Ureter (tissue), 1 donor: ENCODE results near the gene TUT4. TPM values are rescaled to one million over a fixed set of nuclear protein-coding genes. Genes with fewer than 3 reads are reported as not detected.

Experiments used
- DNase-seq: peaks from one replicate; pipeline ENCODE4 v3.0.0-alpha.2; 2020; ENCODE audit warnings: low spot score
- total RNA-seq: library from RNA; stranded (reverse); gene quantifications from one replicate; pipeline ENCODE4 v1.2.4, GENCODE V29; 2023
- donor health status: DM: yes; HTN: yes; CAD: no.

TUT4 gene
- total RNA-seq, 1 donor from 2014 or later, result 69.3 TPM

DNA sequence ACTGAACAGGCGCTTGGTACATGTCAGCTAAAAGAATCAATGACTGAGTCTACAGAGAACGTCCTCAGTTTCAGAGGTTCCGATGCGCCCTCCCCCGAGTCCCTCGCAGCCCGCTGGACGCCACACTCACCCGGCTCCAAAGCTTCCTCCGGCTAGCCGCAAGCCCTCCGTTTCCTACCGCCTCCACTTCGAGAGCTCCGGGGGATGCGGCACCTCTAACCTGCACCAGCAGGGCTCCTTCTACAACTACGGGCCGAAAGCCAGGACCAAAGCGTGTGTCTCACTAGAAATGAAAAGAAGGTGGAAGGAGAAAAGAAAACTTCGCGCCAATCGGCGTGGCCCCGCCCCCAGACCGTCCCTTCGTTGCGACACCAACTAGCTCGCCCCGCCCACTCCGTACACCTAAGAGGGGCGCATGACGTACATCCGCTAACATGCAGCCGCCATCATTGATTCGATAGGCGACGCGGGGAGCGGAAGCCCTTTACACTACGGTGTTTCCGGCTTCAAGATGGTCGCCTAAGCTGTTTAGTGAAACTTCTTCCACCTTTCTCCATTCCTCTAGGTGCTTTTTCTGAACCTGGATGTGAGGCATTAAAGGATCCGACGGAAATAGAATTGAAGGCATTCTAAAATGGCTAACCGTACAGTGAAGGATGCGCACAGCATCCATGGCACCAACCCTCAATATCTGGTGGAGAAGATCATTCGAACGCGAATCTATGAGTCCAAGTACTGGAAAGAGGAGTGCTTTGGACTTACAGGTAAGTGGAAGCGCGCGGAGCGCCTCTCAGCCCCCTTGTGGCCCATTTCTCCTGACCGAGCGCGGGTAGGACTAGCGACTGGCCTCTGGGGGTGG lies 148.5 kb downstream of the TUT4 start, which contains the start of the genes ORC1 and PRPF38A:
TSS of gene ORC1 (minus strand) at position 308 of the 859 bp plus-strand sequence. CDS start 2,200 bp downstream, outside the sequence.
TSS of gene PRPF38A (plus strand) at position 487 of the 859 bp plus-strand sequence. CDS start at position 635, 148 bp downstream.
- DNase-seq, result peak; percentile 97

DNA sequence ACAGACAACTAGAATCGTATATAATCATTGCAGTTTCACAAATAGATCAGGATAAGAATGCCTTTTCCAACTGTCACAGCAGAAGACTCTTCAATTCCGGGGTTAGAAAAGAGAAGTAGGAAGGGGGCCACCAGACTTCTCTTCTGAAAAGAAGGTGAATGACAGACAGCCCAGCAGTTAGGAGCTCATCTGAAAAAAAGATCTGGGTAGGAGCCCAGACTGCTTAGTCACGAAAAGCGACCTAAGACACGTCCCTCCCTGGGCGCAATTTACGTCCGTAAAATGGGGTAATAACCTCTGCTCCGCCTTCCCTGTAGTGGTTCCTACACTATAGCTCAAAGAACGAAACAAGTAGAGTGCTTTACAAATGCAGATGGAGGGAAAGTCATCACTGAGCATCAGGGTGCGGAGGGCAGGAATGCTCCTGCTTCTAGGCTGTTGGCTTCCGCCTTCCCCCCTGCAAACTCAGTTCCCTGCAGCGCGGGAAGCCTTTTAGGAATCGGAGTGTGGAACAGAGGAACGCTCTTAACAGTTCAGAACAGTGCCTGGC lies 149.3 kb downstream of the TUT4 start:
- no peak for DNase-seq

DNA sequence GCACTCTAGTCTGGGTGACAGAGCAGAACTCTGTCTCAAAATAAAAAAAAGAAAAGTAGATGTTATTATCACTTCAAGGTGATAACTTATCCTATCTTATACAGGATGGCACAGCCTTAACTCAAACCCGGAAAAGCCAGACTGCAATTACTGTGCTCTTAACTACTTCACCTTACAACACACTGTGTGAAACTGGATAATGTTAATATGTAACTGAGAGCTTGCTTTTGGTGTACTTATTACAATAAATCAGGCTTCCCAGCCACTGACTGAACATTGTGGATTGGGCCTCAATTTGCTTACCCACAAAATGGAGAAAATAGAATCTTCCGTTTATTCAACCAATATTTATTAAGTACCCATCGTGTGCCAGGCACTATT lies 150.0 kb downstream of the TUT4 start:
- no peak for DNase-seq

DNA sequence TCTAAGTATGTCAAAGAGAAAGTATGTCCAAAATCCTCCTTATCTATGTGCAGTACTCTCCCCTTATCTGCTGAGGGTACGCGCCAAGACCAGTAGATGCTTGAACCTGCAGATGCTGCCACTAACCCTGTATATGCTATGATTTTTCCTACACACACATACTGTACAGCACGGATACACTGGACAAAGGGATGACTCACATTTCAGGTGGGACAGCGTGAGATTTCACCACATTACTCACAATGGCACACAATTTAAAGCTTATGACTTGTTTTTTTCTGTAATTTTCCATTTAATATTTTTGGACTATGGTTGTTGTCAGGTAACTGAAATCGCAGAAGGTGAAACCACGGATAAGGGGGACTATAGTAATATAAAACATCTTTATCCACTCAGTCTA lies 152.8 kb downstream of the TUT4 start:
- DNase-seq, result no peak

DNA sequence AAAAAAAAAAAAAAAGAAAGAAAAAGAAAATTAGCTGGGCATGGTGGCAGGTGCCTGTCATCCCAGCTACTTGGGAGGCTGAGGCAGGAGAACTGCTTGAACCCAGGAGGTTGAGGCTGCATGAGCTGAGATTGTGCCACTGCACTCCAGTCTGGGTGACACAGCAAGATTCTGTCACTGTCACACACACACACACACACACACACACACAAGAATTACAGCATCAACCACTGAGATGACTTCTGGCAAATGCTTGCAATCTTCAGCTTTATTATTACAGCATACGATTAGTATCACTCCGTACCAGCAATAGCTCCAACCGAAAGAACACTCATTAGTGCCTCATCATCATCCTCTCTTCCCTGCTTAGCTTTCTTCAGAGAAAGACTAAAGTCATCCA lies 153.3 kb downstream of the TUT4 start:
- DNase-seq, result no peak

DNA sequence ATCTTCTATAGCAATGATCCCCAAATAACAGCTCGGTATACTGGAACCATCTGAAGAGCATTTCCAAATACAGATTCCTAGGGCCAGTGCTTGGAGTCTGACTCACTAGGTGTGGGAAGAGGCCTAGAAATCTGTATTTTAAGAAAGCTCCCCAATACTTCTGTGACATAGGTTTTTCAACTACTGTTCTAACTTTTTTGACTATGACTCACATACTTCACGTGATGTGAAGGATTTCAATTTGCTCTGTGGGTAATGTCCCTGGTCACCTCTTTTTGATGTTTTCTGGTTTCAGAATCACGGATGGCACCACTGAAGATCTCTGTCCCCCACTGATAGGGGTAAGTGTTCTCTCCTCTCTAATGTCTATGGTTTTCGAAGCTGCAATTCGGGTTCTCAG lies 159.7 kb downstream of the TUT4 start:
- no peak for DNase-seq

DNA sequence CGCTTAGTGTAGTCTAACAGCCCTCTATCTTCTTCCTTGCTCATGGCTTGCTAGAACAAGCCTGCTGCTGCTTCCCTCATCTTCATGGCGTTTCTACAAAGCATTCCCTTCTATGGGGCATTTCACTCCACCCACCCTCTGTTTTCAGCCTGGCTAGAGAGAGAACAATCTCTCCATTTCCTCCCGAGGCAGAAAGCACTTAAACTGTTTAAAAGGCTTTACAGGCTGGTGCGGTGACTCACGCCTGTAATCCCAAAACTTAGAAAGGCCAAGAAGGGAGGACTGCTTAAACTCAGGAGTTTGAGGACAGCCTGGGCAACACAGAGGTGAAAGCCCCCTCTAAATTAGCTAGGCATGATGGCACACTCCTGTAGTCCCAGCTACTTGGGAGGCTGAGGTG lies 166.4 kb downstream of the TUT4 start:
- DNase-seq, result no peak

DNA sequence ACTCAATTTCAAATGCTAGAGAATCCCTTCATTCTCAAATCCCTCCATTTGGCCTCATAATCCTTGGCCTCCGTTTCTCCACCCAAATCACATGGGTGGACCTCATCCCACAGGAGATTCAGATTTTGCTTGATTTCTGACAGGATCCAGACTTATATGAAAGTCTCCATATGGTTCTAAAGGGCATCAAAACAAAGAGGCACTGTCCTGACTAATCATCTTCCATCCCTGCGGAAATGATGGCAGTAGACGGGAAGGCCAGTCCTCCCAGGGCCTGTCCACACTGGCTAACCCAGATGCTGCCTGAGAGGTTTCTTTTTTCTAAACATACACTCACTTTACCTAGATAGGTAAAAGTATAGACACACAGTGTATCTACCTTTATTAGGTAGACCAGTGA lies 167.5 kb downstream of the TUT4 start:
- DNase-seq, result no peak

Other genes starting within 250 kb of the TUT4 start
- 39.4 TPM for gene CC2D1B, start 186.9 kb downstream of the TUT4 start, total RNA-seq
- gene ORC1, start 148.7 kb downstream of the TUT4 start, total RNA-seq, result 1.1 TPM
- 50.8 TPM for gene PRPF38A, start 148.5 kb downstream of the TUT4 start, total RNA-seq
- 8.9 TPM for gene GPX7, start 49.3 kb upstream of the TUT4 start, total RNA-seq
- 1.1 TPM for gene SHISAL2A, start 80.1 kb upstream of the TUT4 start, total RNA-seq
- 25.4 TPM for gene COA7, start 145.3 kb upstream of the TUT4 start, total RNA-seq
- gene ZYG11B, start 173.4 kb upstream of the TUT4 start, total RNA-seq, result 33.3 TPM